Adrenal gland (tissue), 12 donors: Measurements from ENCODE around the gene POLE. TPM values are rescaled to one million over a fixed set of nuclear protein-coding genes. Genes with fewer than 3 reads are reported as not detected.

Experiments
- DNase-seq, 7 donors: peaks; one replicate each; pipeline ENCODE4 v3.0.0-alpha.2; 2019 to 2020
- H3K27ac ChIP-seq, 5 donors: fragments of 200-600 bp; sonication (generic) in 4 of 5; 1 replicate in 3 of 5; 2 replicates in 2 of 5; pipeline versions ENCODE4 v1.5.1 to v1.8.0; 2016 to 2020; ENCODE audit warnings: mild to moderate bottlenecking in 1 of 5
- H3K27me3 ChIP-seq: fragments of 200-600 bp; 2 replicates; pipeline ENCODE4 v1.8.0; 2021
- H3K36me3 ChIP-seq, 2 donors: fragments of 200-600 bp; replicated peaks in 1 of 2; 1 replicate in 1 of 2; 2 replicates in 1 of 2; pipeline versions ENCODE4 v1.5.1 to v1.8.0; 2018 to 2022
- H3K4me1 ChIP-seq, 2 donors: fragments of 200-600 bp; replicated peaks in 1 of 2; 1 replicate in 1 of 2; 2 replicates in 1 of 2; pipeline versions ENCODE4 v1.5.1 to v1.8.0; 2018 to 2021
- H3K4me3 ChIP-seq, 4 donors: fragments of 200-600 bp; sonication (generic) in 3 of 4; one replicate each; pipeline ENCODE4 v1.5.1; 2016 to 2018
- H3K9me3 ChIP-seq, 3 donors: fragments of 200-600 bp; sonication (generic) in 1 of 3; replicated peaks in 1 of 3; 1 replicate in 2 of 3; 2 replicates in 1 of 3; pipeline versions ENCODE4 v1.5.1 to v1.8.0; 2016 to 2021
- CTCF ChIP-seq, 6 experiments: fragments of 450-650 bp in 4 of 6; fragments of 200-600 bp in 2 of 6; sonication (generic) in 1 of 6; IDR thresholded peaks; 1 replicate in 5 of 6; 2 replicates in 1 of 6; pipeline versions ENCODE4 v1.5.1 to v1.8.0; 2016 to 2021; ENCODE audit warnings: antibody characterized with exemption in 6 of 6, mild to moderate bottlenecking in 2 of 6, moderate library complexity in 1 of 6
- POLR2A ChIP-seq, 2 donors: fragments of 450-650 bp; IDR thresholded peaks; one replicate each; pipeline ENCODE4 v1.6.1; 2017; ENCODE audit warnings: antibody characterized with exemption in 2 of 2, mild to moderate bottlenecking in 2 of 2, moderate library complexity in 1 of 2
- WGBS, 4 donors: extraction: QIAGEN DNeasy Blood & Tissue Kit in 2 of 4; methylation state at CpG; one replicate each; pipeline versions ENCODE4 v1.1.5 to v1.1.7; 2013 to 2017; 5-methylcytosine and 5-hydroxymethylcytosine counted together
- intact Hi-C, 2 donors: fragments of 100-400 bp; cut with DNase I; formaldehyde crosslinking; loops; one replicate each; pipeline versions ENCODE4 v1.14.1 to v1.15.0; 2022 to 2023
- polyA plus RNA-seq, 3 donors: library from polyadenylated mRNA; stranded (reverse); fragments of 200-250 nt in 2 of 3; fragments of 350-450 nt in 1 of 3; fragmentation: Illumina TruSeq in 1 of 3; extraction: RNeasy Lipid Tissue Mini Kit (QIAGEN cat#74804) in 1 of 3; gene quantifications; one replicate each; pipeline ENCODE4 v1.2.3, GENCODE V29; 2013 to 2014
- total RNA-seq, 9 donors: library from RNA; depleted of rRNA in 4 of 9; stranded (reverse); fragments of >200 nt in 4 of 9; fragments of 120-200 nt in 1 of 9; fragmentation: NEBNext Ultra II Directional in 1 of 9; extraction: Animal tissue kit (Norgen Biotek cat#: 25700) in 1 of 9; gene quantifications; one replicate each; pipeline versions ENCODE4 v1.1.0 to v1.2.4, GENCODE V29; 2013 to 2023
- donor health status: healthy with polysubstance abuse.
- donor health status: Bipolar disorder and iron deficiency.
- donor health status: DM: yes; HTN: yes; CAD: no.
- donor health status: DM: no; HTN: no; CAD: no.
- donor health status: DM: no; HTN: no; CAD: no.
- donor health status: DM: yes; HTN: yes; CAD: no.

Gene POLE
- total and polyA plus RNA-seq, 12 donors = 4.0 to 43.2 (median 16.1) TPM

DNA sequence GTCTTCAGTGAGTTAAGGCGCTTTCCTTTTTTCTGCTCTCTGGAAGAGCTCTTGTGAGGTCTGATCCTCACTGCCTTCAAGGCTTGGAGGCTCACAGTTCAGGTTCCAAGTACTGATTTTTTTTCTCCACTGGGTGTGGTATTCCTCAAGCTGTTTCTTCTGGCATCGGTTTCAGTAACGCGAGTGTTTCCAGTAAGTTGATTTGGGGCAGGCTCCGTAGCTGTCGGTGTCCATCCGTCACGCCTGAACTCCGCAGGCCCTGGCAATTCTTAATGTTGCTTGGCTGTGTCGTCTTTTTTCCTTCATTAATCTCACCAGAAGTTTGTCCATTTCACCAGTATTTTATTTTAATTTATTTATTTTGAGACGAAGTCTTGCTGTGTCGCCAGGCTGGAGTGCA is 107.4 kb downstream of the POLE start:
- no peak for DNase-seq
- Histone ChIP-seq H3K27ac (no peak overlapping the region), H3K4me1 (no peaks in the 10 kb centered on the region), H3K36me3 (peaks cover 0 to 19% of the 10 kb centered on the region in 2 donors), H3K27me3 (no peaks in the 10 kb centered on the region), H3K4me3 (no peak overlapping the region), H3K9me3 (no peaks in the 10 kb centered on the region)
- WGBS, 4 donors = 79 to 89% (median 84%) methylated on average over 12 of the region's 12 CpGs
- intact Hi-C loops = no loop called here
- no peak for TF ChIP-seq CTCF (IDR thresholded peaks at IDR 0.05)
- TF ChIP-seq POLR2A (IDR thresholded peaks at IDR 0.05) = no peak

GRCh38 chr12:132578826-132579225 is 108.3 kb downstream of the POLE start:
- Histone ChIP-seq H3K4me3 (no peak overlapping the region), H3K27ac (no peak overlapping the region), H3K27me3 (no peaks in the 10 kb centered on the region), H3K9me3 (no peaks in the 10 kb centered on the region), H3K36me3 (peaks cover 0 to 29% of the 10 kb centered on the region in 2 donors), H3K4me1 (no peaks in the 10 kb centered on the region)
- WGBS, 4 donors = 62 to 91% (median 88%) methylated on average over 3 to 11 of the region's 11 CpGs
- intact Hi-C loops = no loop called here
- TF ChIP-seq CTCF (IDR thresholded peaks at IDR 0.05) (no peak), POLR2A (IDR thresholded peaks at IDR 0.05) (no peak)
- DNase-seq = no peak

DNA sequence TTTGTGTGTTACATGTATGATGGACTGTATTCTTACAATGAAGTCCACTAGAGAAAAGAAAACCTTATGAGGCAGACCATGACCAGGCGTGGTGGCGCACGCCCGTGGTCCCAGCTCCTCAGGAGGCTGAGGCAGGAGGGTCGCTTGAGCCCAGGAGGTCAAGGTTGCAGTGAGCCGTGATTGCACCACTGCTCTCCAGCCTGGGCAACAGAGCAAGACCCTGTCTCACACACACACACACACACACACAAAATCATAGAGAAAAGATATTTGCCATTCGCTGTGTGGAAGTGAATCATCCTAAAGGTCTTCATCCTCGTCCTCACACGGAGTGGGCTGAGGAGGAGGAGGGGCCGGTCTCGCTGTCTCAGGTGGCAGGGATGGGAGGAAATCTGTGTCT is 109.0 kb downstream of the POLE start:
- H3K27ac ChIP-seq = no peak overlapping the region
- no peak for DNase-seq
- TF ChIP-seq POLR2A (IDR thresholded peaks at IDR 0.05) (no peak), CTCF (IDR thresholded peaks at IDR 0.05) (no peak)
- no peak overlapping the region for H3K4me3 ChIP-seq
- no peaks in the 10 kb centered on the region for H3K27me3 ChIP-seq
- intact Hi-C loops = no loop called here
- 83 to 96% (median 89%) methylated on average over 4 to 11 of the region's 11 CpGs for WGBS, 4 donors
- no peaks in the 10 kb centered on the region for H3K4me1 ChIP-seq
- peaks cover 0 to 29% of the 10 kb centered on the region in 2 donors for H3K36me3 ChIP-seq
- no peaks in the 10 kb centered on the region for H3K9me3 ChIP-seq

GRCh38 chr12:132577191-132577920 is 109.8 kb downstream of the POLE start:
- H3K36me3 ChIP-seq = peaks cover 0 to 29% of the 10 kb centered on the region in 2 donors
- intact Hi-C loops = no loop called here
- 91 to 99% (median 94%) methylated on average over 8 to 22 of the region's 22 CpGs for WGBS, 4 donors

More at GRCh38 chr12:132577191-132577920, 109.8 kb downstream of the POLE start:
- H3K9me3 ChIP-seq = no peaks in the 10 kb centered on the region
- no peak overlapping the region for H3K4me3 ChIP-seq
- DNase-seq = no peak
- no peaks in the 10 kb centered on the region for H3K27me3 ChIP-seq
- TF ChIP-seq POLR2A (IDR thresholded peaks at IDR 0.05) (no peak), CTCF (IDR thresholded peaks at IDR 0.05) (no peak)
- no peak overlapping the region for H3K27ac ChIP-seq
- no peaks in the 10 kb centered on the region for H3K4me1 ChIP-seq
